Neutrophil (primary cell): ENCODE data around the gene OMD.
A peak's percentile ranks its signal among the peaks of the same experiment; 100 is the strongest.
"Not testable (repeated sequence)": the region's sequence is repeated elsewhere in the genome, so short reads cannot be mapped to it uniquely, and the experiment has no call there.

Source experiments
- H3K27ac ChIP-seq: fragments of 200-600 bp; sonication (generic); 2 replicates; pipeline ENCODE4 v1.5.1; 2016; ENCODE audit warnings: mild to moderate bottlenecking, moderate library complexity
- H3K27me3 ChIP-seq: fragments of 200-600 bp; sonication (generic); 2 replicates; pipeline ENCODE4 v1.6.0; 2016; ENCODE audit warnings: mild to moderate bottlenecking
- H3K36me3 ChIP-seq: fragments of 200-600 bp; sonication (generic); 2 replicates; pipeline ENCODE4 v1.5.1; 2017
- H3K4me1 ChIP-seq, 2 experiments: fragments of 200-600 bp in 1 of 2; sonication (generic) in 1 of 2; 1 replicate in 1 of 2; 2 replicates in 1 of 2; pipeline versions ENCODE4 v1.5.1 to v1.6.1; 2013 to 2016; ENCODE audit warnings: low read depth in 1 of 2, low read length in 1 of 2, mild to moderate bottlenecking in 1 of 2, moderate library complexity in 1 of 2; ENCODE audit not compliant: control insufficient read depth in 1 of 2, insufficient read depth in 1 of 2
- H3K4me3 ChIP-seq, 2 experiments: fragments of 200-600 bp in 1 of 2; sonication (generic) in 1 of 2; 1 replicate in 1 of 2; 2 replicates in 1 of 2; pipeline ENCODE4 v1.5.1; 2013 to 2016; ENCODE audit warnings: low read depth in 1 of 2, low read length in 1 of 2, mild to moderate bottlenecking in 1 of 2, moderate library complexity in 1 of 2
- H3K9me3 ChIP-seq: fragments of 200-600 bp; sonication (generic); 2 replicates; pipeline ENCODE4 v1.5.1; 2016
- TF ChIP-seq, protein P1 (sequence below): fragments of 200-600 bp; sonication (generic); IDR thresholded peaks from 2 replicates; pipeline ENCODE4 v1.5.1; 2016; ENCODE audit warnings: antibody characterized with exemption

OMD gene

GRCh38 chr9:92414566-92414965, 9.7 kb downstream of the OMD start:
- no peak overlapping the region for H3K27ac ChIP-seq
- no peaks in the 10 kb centered on the region for H3K9me3 ChIP-seq
- TF ChIP-seq, protein P1, sequence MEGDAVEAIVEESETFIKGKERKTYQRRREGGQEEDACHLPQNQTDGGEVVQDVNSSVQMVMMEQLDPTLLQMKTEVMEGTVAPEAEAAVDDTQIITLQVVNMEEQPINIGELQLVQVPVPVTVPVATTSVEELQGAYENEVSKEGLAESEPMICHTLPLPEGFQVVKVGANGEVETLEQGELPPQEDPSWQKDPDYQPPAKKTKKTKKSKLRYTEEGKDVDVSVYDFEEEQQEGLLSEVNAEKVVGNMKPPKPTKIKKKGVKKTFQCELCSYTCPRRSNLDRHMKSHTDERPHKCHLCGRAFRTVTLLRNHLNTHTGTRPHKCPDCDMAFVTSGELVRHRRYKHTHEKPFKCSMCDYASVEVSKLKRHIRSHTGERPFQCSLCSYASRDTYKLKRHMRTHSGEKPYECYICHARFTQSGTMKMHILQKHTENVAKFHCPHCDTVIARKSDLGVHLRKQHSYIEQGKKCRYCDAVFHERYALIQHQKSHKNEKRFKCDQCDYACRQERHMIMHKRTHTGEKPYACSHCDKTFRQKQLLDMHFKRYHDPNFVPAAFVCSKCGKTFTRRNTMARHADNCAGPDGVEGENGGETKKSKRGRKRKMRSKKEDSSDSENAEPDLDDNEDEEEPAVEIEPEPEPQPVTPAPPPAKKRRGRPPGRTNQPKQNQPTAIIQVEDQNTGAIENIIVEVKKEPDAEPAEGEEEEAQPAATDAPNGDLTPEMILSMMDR: no peak
- no peaks in the 10 kb centered on the region for H3K36me3 ChIP-seq
- no peak overlapping the region for H3K4me3 ChIP-seq
- no peaks in the 10 kb centered on the region for H3K4me1 ChIP-seq
- no peaks in the 10 kb centered on the region for H3K27me3 ChIP-seq

- not testable (repeated sequence) for H3K4me3 ChIP-seq, H3K4me1 ChIP-seq, H3K27ac ChIP-seq, H3K36me3 ChIP-seq, H3K9me3 ChIP-seq, H3K27me3 ChIP-seq
These were observed 13.1 kb downstream of the OMD start for GRCh38 chr9:92411157-92411556.

DNA sequence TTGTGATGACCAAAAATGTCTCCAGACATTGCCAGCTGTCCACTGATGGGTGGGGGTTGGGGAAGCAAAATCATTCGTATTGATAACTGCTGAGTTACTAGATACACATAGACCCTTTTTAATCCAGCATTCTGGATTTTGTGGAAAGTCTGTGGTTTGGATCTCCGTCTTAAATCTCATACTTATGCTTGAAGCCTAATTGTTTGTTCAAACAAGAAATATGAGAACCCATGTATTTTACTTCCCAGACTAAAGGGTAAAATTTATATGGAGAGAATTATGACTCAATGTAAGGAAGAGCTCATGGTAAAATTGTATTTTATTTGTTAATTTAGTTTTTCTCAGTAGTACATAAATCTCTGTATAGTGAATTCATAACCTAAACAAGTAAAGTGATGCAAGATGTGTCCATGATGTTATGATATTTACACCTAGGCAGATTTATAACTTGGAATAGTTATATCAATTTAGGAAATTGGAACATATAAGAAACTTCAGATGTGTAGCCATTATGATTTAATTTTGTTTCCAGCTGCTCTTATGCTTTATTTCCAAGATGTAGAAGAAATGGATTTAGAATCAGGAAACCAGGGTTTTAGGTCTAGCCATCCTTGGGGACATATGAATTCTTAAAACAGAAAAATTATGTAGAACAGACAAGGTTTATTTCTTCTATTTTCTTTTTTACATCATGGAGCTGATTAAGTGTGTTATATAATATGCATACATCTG, 15.4 kb downstream of the OMD start:
- TF ChIP-seq, protein P1: no peak
- no peaks in the 10 kb centered on the region for H3K36me3 ChIP-seq
- no peak overlapping the region for H3K27ac ChIP-seq
- H3K4me3 ChIP-seq: no peak overlapping the region
- H3K9me3 ChIP-seq: no peaks in the 10 kb centered on the region
- H3K4me1 ChIP-seq: peaks cover 7 to 9% of the 10 kb centered on the region in 2 experiments
- H3K27me3 ChIP-seq: no peaks in the 10 kb centered on the region

DNA sequence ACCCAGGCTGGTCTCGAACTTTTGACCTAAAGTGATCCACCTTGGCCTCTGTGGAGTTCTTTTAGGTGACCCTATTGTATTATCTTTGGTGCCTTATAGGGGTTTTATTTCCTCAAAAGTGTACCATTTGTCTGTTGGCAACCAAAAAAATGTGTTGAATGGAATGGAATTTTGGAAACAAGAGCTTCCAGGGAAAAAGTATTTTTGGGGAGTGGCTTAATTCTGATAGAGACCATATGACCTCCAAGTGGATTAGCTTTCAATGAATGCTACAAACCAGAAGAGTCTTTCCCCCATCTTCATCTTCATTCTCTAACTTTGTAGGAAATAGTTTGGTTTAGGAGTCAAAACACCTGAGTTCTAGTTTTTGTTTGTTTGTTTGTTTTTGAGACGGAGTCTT, 16.5 kb downstream of the OMD start:
- H3K36me3 ChIP-seq: no peaks in the 10 kb centered on the region
- no peak overlapping the region for H3K4me3 ChIP-seq
- TF ChIP-seq, protein P1: no peak
- H3K4me1 ChIP-seq: peaks cover 7 to 9% of the 10 kb centered on the region in 2 experiments
- no peaks in the 10 kb centered on the region for H3K9me3 ChIP-seq
- no peaks in the 10 kb centered on the region for H3K27me3 ChIP-seq
- H3K27ac ChIP-seq: no peak overlapping the region

- no peaks in the 10 kb centered on the region for H3K27me3 ChIP-seq
- no peaks in the 10 kb centered on the region for H3K36me3 ChIP-seq
- TF ChIP-seq, protein P1: no peak
- peak overlapping the region in 1 of 2 experiments; percentile 5 for H3K4me3 ChIP-seq
- H3K4me1 ChIP-seq: peaks cover 7 to 9% of the 10 kb centered on the region in 2 experiments
- H3K27ac ChIP-seq: peak overlapping the region; percentile 3
- no peaks in the 10 kb centered on the region for H3K9me3 ChIP-seq
These were observed 17.8 kb downstream of the OMD start for GRCh38 chr9:92406477-92406876.

- no peaks in the 10 kb centered on the region for H3K9me3 ChIP-seq
- no peaks in the 10 kb centered on the region for H3K27me3 ChIP-seq
- no peaks in the 10 kb centered on the region for H3K36me3 ChIP-seq
- H3K4me1 ChIP-seq: peaks cover 7 to 9% of the 10 kb centered on the region in 2 experiments
- no peak overlapping the region for H3K27ac ChIP-seq
- TF ChIP-seq, protein P1: no peak
- no peak overlapping the region for H3K4me3 ChIP-seq
These were observed 18.5 kb downstream of the OMD start for GRCh38 chr9:92405818-92406217.
